HG03095 (cell line): ENCODE results near the gene NEDD4L.

Source experiments
- ATAC-seq: cut with Tn5 transposase; IDR thresholded peaks from one replicate; pipeline ENCODE4 v1.9.1; 2021; ENCODE audit warnings: moderate library complexity; ENCODE audit not compliant: unreplicated experiment

Gene NEDD4L

DNA sequence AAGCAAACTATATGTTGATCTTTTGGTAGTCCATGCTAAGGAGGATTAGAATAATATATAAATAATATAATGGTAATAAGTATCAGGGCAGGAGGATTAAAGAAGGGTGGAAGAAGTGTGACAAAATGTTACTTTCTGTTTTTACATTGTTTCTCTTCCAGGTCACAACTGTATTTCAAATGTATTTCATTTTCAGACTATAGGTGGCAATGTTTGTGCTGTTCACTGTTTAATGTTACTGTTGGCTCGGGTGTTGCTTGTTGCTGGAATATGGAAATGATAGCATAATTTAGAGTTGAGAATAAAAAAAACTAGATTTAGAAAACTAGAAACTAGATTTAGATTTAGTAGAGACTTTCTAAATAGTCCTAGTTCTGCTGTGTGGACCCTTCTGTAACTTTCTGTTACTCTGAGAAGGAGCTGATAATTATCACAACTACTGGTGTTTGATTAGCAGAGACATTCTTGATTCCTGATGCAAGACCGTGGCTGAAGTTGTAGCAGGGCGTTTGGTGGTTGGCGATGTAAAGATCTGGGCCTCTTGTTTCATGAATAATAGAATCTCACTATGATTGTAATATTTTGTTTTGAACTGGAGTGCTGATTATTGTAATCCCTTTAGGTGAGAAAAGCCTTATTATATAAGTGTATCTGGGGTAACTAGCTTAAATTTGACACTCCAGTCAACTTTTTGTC, 7.9 kb downstream of the NEDD4L start:
- ATAC-seq = peak; percentile 76

DNA sequence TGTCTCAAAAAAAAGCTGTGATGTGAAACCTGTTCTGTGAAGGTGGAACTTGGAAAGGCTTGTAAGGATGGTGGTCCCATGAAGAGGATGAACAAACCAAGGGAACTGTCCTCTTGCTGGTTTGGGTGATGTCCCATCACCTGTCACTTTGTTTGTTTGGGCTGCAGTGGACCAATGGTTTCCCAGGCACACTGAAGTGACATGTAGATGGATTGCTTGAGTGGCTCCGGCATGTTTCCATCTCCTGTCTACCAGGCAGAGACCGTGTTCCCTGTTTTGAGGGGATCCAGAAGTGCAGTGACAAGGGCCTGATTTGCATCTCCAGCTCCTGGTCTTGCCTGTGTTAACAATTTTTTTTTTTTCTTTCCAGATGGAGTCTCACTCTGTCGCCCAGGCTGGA, 8.9 kb downstream of the NEDD4L start:
- no peak for ATAC-seq

DNA sequence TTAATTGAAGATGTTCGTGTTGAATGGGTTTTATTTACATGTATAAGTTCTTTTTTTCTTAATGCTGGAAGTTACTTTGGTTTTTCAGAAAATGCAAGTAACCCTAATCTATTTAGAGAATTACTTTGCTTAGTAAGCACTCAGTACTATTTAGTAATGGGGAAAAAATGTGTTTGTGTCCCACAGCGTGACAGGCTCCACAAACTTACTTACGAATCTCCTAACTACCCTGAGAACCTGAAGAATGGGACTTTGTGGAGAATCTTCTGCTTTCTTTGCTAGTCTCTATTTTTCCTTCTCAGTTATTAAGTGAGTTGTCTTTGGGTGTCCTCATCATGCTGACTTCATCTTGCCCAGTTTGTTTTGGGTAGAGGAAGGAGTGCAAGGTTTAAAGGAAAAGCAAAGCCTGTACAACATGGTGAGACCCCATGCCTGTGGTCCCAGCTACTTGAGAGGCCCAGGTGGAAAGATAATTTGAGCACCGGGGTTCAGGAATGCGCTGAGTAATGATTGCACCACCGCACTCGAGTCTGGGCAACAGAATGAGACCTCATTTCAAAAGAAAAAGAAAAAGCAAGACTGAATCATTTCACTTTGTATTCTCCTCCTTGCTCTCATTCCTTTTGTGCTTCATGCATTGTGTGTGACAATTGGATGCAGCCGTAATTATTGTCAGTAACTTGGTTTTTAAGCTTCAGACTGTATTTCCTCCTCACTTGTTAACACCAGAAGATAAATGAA, 10.2 kb downstream of the NEDD4L start:
- ATAC-seq = no peak

DNA sequence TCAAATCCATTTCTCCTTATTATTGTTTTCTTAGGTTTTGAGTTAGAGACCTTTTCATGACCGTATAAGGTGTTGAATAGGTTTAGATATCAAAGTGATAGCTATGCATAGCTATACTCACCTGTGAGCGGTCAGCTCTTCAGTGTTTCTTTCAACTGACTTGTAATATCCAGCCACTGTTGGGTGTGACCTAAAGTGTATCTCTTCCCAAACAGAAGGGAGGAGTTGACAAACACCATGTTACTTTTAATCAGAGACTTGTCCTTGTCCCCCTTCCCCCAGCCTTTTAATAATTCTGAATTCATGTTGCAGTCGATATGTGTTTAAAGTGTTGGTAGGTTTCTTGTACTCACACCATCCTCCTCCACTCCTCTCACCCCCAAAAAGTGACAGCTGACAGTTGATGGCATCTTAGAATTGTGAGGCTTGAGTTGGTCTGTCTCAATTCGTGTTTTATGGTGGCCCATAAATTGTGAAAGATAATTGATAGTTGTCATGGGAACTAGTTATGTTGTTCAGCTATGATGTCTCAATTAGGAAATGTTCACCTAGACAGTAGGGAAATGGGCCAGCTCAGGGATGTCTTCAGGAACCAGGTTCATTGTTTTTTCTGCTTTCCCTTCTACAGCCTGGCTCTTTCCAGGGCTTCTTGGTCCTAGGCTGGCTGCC, 12.0 kb downstream of the NEDD4L start:
- no peak for ATAC-seq

DNA sequence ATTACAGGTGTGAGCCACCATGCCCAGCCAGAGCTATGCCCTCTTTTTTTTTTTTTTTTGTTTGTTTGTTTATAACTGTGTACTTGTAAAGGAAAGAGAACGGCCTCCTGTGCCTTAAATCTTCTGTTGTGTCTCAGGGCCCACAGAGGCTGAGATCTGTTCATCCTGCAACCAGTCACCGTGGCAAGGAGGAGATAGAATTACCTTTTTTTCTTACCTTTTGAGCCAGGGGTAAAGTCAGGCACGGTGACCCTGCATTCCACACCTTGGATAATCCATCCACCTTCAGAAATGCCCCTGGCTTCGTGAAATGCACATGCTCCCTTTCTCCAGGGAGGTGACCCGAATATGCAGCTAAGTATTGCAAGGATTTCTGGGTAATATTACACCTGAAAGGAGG, 12.8 kb downstream of the NEDD4L start:
- no peak for ATAC-seq

DNA sequence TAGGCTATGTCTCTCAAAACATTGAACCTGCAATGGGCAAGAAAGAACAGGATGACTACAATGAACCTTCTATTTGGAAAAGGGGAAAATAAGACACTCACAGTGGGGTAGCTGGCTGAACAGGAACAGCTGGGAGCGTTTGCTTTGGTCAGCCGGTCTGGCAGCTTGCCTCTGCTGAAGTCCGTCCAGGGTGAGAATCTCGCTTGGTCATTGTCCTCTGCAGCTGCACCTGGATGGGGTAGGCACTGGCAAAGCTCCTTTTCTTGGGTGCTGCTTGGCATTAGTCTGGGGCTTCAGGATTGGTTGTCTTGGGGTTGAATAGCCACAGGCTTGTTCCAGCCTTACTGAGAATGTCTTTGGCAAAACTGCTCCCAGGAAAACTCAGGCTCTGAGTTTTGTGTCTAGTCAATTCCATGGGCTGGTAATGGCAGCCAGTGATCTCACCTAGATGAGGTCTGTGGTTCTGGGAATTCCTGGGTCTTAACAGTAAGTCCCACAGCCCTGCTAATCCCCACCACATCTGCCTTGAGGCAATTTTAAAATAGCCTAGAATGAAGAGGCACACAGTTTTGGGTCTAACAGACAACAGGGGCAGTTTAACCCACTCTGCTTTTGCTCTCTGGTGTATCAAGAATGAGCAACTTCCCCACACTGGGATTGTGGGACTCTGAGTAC, 13.4 kb downstream of the NEDD4L start:
- no peak for ATAC-seq

DNA sequence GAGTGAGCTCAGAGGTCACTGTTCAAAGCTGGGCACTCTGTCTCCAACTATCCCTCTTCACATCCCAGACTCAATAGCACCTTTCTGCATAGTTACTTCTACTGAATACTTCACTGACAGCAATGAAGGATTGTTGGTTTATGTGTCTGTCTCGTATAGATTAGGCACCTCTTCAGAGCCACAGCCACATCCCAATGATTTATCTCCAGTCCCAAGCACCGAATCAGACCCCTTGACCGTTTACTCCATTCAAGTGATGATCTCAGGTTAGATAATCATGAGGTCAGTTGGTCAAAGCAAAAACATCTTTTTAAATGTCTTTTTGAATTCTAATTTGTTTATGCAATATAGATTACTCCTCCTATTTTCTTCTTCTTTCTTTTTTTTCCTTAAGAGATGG, 14.7 kb downstream of the NEDD4L start:
- no peak for ATAC-seq

DNA sequence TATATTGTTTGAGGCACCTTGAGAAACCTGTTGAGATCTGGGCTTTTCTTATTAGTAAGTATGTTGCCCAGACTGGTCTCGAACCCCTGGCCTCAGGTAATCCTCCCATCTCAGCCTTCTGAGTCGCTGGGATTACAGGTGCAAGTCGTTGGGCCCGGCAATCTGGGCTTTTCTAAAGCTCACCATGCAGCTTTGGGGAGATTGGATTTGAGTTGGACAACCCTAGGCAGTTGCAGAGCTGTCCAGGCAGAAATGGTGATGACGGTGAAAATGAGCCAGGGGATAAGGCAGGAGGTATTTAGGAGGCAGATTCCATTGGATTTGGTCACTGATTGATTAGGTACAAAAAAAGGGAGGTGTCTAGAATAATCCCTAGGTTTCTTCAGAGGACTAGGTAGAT, 16.2 kb downstream of the NEDD4L start:
- no peak for ATAC-seq

DNA sequence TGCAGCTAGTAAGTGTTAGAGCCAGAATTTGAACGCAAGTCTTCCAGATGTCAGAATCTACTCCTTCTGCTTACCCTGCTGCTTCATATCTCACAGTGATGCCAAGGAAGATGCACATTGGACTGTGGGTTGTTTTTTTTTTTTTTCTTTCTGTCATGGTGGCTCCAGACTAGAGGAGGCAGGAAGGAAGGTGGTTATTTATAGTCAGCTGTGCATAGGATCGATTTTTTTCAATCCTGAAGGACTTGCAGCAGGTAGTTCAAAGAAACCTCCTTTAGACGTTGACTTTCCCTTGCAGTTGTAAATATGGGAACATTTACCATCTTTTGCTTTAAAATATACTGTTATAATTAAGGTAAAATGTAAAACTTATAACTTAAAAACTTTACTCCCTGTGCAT, 17.3 kb downstream of the NEDD4L start:
- ATAC-seq = no peak

DNA sequence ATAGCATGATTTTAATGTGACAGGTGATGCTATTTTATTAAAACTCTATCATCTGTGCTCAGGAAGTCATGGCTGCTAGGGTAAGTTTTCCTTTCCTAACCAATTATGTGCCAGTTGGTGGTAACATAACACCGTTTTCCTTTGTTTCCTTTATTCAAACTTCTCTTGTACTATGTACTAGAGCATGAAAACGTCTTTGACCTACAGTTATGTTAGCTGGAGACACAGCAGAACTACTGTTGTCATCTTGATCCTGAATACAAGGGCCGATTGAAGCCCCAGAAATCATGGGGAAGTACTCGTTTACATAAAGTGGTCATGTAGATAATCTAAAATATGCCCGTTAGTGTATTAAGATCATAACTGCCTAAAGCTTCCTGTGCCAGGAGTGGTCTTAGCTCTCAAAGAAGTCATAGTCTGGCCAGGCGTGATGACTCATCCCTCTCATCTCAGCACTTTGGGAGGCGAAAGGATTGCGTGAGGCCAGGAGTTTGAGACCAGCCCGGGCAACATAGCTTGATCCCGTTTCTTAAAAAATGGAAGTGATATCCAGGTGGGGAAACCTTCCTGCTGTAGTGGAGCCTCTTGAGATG, 20.5 kb downstream of the NEDD4L start:
- no peak for ATAC-seq

DNA sequence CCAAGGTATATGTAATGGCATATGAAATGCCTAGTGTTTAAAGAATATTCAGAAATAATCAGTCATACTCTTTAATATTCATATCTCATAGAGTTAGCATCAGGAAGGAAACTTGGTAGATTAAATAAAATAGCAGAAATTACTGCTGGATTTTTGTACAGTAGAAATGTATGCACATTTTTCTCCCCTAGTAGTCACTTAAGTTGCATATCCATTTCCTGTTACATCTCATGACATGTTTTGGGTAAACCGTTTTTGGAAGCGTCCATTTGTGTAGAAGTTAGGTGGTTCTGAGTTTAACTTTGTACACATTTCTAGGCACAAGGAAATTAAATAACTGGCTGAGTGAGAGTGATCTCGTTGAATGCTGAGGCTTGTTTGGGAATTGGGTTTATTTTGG, 21.9 kb downstream of the NEDD4L start:
- ATAC-seq = no peak

DNA sequence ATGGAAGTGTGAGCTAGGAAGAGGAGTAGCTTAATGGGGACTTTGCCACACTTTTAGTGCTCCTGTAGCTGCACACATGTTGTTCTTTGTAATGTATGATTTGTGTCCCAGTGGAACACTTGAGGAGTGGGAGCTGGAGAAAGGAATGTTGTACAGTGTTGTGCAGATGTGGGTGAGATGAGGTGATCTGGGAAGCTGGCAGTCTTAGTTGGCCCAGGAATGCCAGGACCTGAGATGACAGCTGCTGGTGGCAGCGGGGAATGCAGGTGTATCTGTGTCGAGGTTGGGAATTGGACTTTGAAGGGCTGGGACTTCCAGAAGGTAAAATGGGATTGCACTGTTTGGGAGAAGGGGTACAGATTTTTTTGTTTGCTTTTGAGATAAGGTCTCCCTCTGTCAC, 23.6 kb downstream of the NEDD4L start:
- ATAC-seq = no peak

DNA sequence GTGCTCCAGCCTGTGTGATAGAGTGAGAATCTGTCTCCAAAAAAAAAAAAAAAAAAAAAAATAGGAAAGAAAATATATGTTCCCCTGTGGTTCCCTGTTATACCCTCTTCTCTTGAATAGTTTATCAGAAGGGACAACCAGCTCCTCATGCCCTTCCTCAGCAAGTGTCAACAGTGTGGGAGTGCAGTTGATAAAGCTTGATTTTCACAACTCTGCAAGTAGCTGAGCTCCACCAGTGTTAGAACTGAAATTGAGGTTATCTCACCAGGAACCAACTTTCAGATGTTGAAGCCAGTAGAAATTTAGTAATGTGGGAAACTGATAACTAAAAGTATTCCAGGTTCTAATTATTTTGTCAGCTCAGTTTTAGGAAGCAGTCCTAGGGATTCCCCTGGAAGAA, 25.1 kb downstream of the NEDD4L start:
- no peak for ATAC-seq

DNA sequence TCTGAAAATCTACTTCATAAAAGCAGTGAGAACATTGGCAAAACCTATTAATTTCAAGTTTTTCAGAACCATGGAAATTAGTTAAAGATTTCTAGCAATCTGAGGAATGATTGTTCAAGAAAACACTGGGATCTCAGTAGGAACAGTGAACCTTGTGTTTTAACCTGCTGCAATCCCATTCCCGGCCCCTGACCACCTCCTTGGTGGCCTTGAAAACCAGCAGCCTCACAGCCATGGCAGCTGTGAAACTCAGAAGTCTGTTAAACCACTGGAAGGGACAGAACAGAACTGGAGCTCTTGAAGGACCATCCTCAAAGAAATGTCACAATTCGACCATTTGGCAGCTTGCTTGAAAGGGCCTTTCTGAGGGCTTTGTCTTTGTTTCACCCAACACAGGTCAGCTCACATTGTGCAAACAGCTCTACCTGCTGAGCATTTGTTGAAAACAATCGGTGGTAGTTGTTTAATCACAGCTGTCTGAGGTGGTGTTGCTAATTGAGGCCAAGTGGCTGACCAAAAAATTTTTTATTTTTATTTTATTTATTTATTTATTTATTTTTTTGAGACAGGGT, 25.8 kb downstream of the NEDD4L start:
- ATAC-seq = no peak

DNA sequence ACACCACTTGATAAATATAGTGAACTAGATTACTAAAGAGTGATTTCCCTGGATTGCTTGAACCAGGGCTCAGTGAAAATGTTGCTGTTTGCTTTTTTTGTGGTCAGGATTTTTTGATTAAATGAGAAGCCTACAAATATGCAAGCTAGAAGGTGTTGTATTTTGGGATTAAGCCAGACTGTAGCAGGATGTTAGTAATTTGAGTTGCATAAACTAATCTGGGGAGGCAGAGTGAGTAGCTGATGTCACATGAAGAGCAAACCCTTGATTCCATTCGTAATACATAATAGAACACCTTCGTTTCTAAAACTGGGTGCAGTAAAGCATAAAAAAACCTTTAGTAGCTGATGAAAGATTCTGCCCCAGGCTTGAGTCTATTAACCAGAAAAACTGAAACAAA, 32.0 kb downstream of the NEDD4L start:
- ATAC-seq = no peak

DNA sequence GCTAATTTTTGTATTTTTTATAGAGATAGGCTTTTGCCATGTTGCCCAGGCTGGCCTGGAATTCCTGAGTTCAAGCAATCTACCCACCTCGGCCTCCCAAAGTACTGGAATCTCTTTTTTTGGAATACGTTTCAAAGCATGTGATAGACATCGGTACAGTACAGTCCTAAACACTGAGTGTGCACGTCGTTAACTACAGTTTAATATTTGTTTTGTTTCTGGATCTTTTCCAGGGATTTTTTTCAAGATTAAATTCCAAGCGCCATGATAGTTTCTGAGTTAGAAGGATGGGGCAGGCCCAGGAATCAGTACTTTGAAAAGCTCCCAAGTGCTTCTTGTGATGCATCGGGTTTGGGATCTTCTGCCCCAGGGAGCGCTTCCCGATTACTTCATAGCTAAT, 33.3 kb downstream of the NEDD4L start:
- no peak for ATAC-seq

DNA sequence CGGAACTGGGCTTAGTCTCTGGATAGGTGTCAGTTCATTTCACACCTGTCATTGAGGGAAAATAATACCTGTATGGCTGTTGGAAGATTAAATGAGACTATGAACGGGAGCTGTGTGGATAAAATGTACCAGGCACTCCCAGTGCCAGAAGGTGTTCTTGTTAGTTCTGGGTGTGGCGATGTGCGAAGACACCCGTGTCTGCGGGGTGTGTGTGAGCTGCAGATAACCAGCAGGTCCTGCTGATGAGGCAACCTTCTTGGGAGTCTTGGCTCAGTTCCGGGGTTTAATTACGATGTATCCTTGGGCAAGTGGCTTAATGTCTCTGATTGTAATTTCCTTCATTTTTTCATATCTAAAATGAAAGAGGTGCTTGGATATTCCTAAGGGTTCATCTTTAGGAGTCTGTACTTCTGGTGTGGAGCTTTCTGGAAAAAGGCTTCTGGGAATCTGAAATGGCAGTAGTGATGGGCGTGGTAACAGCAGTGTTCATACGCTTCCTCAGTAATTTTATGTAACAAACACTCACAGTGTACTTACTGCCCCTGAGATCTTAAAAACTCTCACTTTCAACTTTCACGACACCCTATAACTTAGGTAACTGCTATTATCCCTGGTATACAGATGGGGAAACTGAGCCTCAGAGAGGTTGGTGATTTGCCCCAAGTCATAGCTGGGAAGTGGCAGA, 35.0 kb downstream of the NEDD4L start:
- no peak for ATAC-seq

DNA sequence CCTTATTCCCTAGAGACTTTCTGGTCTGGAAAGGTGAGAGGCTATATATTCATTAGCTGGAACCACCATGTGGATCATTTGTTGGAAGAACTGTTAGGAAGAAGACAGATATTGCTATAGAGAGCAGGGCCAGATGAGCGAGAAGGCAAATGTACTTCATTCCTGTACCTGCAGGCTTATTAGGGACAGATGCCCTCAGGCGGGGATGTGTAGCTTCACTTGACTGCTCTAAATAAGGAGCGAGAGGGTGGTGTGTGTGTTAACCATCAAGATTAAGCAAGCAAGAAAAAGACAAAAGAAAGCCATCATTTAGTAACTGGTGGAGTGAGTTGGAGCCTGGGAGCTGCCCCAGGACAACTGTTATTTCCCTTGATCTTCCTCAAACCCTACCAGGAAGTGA, 36.4 kb downstream of the NEDD4L start:
- no peak for ATAC-seq

DNA sequence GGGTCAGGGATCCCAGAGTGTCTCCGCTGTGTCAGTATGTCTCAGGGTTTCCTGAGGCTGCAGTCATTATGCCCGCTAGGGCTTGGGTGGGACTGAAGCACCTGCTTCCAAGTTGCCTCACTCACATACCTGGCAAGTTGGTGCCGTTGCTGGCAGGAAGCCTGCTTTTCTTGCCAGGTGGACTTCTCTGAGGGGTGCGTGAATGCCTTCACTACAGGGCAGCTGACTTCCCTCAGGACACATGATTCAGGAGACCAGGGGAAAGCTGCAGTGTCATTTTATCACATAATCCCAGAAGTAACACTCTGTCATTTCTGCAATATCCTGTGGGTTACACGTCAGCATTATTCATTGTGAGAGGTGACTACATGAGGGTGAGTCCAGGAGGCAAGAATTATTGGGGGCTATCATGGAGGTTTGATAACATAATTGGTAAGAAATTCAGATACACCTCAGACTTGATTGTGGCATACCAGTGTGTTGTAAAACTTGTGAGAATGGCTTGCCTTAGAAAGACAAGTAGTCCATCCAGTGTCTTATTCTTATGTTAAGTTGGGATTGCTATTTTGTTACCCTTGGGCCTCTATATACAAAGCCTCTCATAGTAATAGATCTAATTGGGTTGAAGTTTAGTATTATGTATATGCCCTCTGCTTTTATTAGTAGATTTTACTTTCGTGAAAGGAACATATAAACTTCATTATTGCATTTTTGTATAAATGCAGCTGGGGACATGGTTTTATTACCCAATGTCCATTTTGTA, 44.1 kb downstream of the NEDD4L start:
- ATAC-seq = no peak

DNA sequence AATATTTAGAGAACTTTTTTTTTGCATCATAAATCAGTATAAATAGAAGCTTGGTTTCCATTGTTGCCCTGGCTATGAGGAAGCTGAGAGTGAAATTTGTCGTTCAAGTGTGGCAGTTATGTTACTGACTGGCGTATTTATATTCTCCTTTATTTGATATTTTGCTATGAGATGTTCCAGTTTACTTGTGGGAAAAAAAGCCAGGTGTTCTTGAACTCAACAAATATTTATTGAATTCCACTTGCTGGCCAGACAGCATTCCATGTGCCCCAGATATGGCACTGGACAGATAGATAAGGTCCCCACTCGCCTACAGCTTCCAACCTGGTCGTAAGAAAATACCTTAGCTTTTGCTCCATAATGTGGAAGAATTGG, 44.7 kb downstream of the NEDD4L start:
- ATAC-seq = no peak
